Spleen (tissue), 11 donors: Measurements from ENCODE around the gene CCDC81. TPM values are rescaled to one million over a fixed set of nuclear protein-coding genes. Genes with fewer than 3 reads are reported as not detected.

ENCODE experiments used
- DNase-seq: peaks from one replicate; pipeline ENCODE4 v3.0.0-alpha.2; 2020
- H3K27ac ChIP-seq, 8 donors: fragments of 200-600 bp; sonication (generic) in 7 of 8; 1 replicate in 4 of 8; 2 replicates in 4 of 8; pipeline versions ENCODE4 v1.5.0 to v1.8.0; 2016 to 2021; ENCODE audit warnings: inconsistent platforms in 4 of 8, mild to moderate bottlenecking in 4 of 8, moderate library complexity in 1 of 8
- H3K27me3 ChIP-seq, 7 donors: fragments of 200-600 bp; sonication (generic) in 6 of 7; replicated peaks in 1 of 7; 1 replicate in 4 of 7; 2 replicates in 3 of 7; pipeline versions ENCODE4 v1.5.0 to v1.8.0; 2016 to 2021; ENCODE audit warnings: inconsistent platforms in 3 of 7, mild to moderate bottlenecking in 1 of 7
- H3K36me3 ChIP-seq, 6 donors: fragments of 200-600 bp; sonication (generic) in 5 of 6; 1 replicate in 4 of 6; 2 replicates in 2 of 6; pipeline versions ENCODE4 v1.5.0 to v1.8.0; 2016 to 2021; ENCODE audit warnings: inconsistent platforms in 2 of 6
- H3K4me1 ChIP-seq, 6 donors: fragments of 200-600 bp; sonication (generic) in 5 of 6; 1 replicate in 3 of 6; 2 replicates in 3 of 6; pipeline versions ENCODE4 v1.5.0 to v1.8.0; 2016 to 2021; ENCODE audit warnings: inconsistent platforms in 3 of 6
- H3K4me3 ChIP-seq, 8 donors: fragments of 200-600 bp; sonication (generic) in 7 of 8; 1 replicate in 4 of 8; 2 replicates in 4 of 8; pipeline versions ENCODE4 v1.5.0 to v1.8.0; 2016 to 2021; ENCODE audit warnings: inconsistent platforms in 4 of 8, mild to moderate bottlenecking in 4 of 8, moderate library complexity in 2 of 8
- H3K9me3 ChIP-seq, 8 donors: fragments of 200-600 bp; sonication (generic) in 7 of 8; 1 replicate in 4 of 8; 2 replicates in 4 of 8; pipeline versions ENCODE4 v1.5.0 to v1.8.0; 2016 to 2021; ENCODE audit warnings: inconsistent platforms in 4 of 8
- POLR2A ChIP-seq, 3 donors: fragments of 450-650 bp; IDR thresholded peaks; one replicate each; pipeline ENCODE4 v1.5.1; 2017; ENCODE audit warnings: antibody characterized with exemption in 3 of 3, mild to moderate bottlenecking in 1 of 3
- POLR2AphosphoS5 ChIP-seq, 3 donors: sonication (generic); formaldehyde crosslinking; IDR thresholded peaks; one replicate each; pipeline ENCODE4 v1.5.1; 2017; ENCODE audit warnings: antibody characterized with exemption in 3 of 3
- WGBS, 5 donors: extraction: QIAGEN DNeasy Blood & Tissue Kit in 3 of 5; methylation state at CpG; one replicate each; pipeline versions ENCODE4 v1.1.5 to v1.1.7; 2013 to 2018; 5-methylcytosine and 5-hydroxymethylcytosine counted together
- intact Hi-C: fragments of 100-400 bp; cut with DNase I; formaldehyde crosslinking; loops from one replicate; pipeline ENCODE4 v1.15.0; 2023; ENCODE audit warnings: low total_unique reads
- polyA plus RNA-seq, 3 donors: library from polyadenylated mRNA; stranded (reverse); fragments of 200-250 nt; gene quantifications; one replicate each; pipeline ENCODE4 v1.2.1, GENCODE V29; 2013
- total RNA-seq, 7 donors: library from RNA; depleted of rRNA in 3 of 7; stranded (reverse); fragments of >200 nt in 3 of 7; fragmentation: NEBNext Ultra II Directional in 4 of 7; extraction: Animal tissue kit (Norgen Biotek cat#: 25700) in 4 of 7; gene quantifications; one replicate each; pipeline versions ENCODE4 v1.1.0 to v1.2.1, GENCODE V29; 2016 to 2021
- TF ChIP-seq, protein P1 (sequence below), 11 experiments: fragments of 200-600 bp in 7 of 11; fragments of 450-650 bp in 4 of 11; sonication (generic) in 4 of 11; IDR thresholded peaks in 8 of 11; conservative IDR thresholded peaks in 3 of 11; 1 replicate in 7 of 11; 2 replicates in 4 of 11; pipeline versions ENCODE4 v1.4.0 to v1.8.0; 2016 to 2021; ENCODE audit warnings: antibody characterized with exemption in 11 of 11, inconsistent platforms in 4 of 11, mild to moderate bottlenecking in 1 of 11
- donor health status: healthy with polysubstance abuse.
- donor health status: DM: no; HTN: no; CAD: no; lungs with moderate emphysema.
- donor health status: DM: no; HTN: no; CAD: no.
- donor health status: Bipolar disorder and iron deficiency.
- donor health status: healthy.
- donor health status: DM: no; HTN: no; CAD: no.
- donor health status: DM: yes; HTN: yes; CAD: no.

CCDC81 gene
- total and polyA plus RNA-seq, 10 donors: 0.46 to 3.2 (median 0.83) TPM; not detected in 1

DNA sequence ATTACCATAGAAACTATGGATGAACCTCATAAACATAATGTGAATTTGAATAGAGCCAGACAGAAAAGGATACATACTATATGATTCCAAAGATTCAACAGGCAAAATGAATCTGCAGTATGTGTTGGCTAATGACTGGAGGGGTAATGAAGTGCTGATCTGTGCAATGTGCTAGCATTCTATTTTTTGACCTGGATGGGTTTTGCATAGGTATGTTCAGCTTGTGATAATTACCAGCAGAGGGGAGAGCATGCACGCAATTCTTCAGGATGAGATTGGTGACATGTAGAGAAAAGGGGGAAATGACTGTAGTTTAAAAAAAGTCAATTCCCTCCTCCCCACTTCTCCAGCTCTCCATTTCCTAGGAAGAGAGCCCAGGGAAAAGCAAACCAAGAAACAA, 618 bp upstream of the CCDC81 start:
- intact Hi-C loops: no loop called here
- Histone ChIP-seq H3K27me3 (peaks cover 0 to 8% (median 0%) of the 10 kb centered on the region in 7 donors), H3K36me3 (no peaks in the 10 kb centered on the region), H3K4me3 (peak overlapping the region in 2 of 8 donors; percentile 22 to 25), H3K4me1 (peaks cover 0 to 4% (median 0%) of the 10 kb centered on the region in 6 donors), H3K27ac (no peak overlapping the region), H3K9me3 (no peaks in the 10 kb centered on the region)
- TF ChIP-seq POLR2AphosphoS5 (IDR thresholded peaks at IDR 0.05) (no peak), POLR2A (IDR thresholded peaks at IDR 0.05) (no peak)
- TF ChIP-seq, protein P1, sequence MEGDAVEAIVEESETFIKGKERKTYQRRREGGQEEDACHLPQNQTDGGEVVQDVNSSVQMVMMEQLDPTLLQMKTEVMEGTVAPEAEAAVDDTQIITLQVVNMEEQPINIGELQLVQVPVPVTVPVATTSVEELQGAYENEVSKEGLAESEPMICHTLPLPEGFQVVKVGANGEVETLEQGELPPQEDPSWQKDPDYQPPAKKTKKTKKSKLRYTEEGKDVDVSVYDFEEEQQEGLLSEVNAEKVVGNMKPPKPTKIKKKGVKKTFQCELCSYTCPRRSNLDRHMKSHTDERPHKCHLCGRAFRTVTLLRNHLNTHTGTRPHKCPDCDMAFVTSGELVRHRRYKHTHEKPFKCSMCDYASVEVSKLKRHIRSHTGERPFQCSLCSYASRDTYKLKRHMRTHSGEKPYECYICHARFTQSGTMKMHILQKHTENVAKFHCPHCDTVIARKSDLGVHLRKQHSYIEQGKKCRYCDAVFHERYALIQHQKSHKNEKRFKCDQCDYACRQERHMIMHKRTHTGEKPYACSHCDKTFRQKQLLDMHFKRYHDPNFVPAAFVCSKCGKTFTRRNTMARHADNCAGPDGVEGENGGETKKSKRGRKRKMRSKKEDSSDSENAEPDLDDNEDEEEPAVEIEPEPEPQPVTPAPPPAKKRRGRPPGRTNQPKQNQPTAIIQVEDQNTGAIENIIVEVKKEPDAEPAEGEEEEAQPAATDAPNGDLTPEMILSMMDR (IDR thresholded peaks at IDR 0.05 in 8 of 11, conservative IDR thresholded peaks at IDR 0.05 in 3 of 11): no peak
- WGBS, 5 donors: 29 to 57% (median 37%) methylated on average over 1 of the region's 1 CpG
- DNase-seq: no peak

DNA sequence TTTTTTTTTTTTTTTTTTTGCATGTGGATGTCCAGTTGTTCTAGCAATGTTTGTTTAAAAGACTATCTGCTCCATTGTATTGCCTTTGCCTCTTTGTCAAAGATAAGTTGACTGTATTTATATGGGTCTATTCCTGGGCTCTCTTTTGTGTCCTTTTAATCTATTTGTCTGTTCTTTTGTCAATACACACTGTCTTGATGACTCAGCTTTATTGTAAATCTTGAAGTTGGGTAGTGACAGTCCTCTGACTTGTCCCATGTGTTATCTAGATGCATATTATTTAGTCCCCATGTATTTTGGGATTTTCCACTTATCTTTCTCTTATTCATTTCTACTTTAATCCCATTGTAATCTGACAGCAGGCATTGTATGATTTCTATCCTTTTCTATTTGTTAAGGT, 3.3 kb downstream of the CCDC81 start:
- intact Hi-C loops: no loop called here
- H3K27me3 ChIP-seq: peaks cover 0 to 8% (median 0%) of the 10 kb centered on the region in 7 donors
- TF ChIP-seq POLR2AphosphoS5 (IDR thresholded peaks at IDR 0.05) (no peak), POLR2A (IDR thresholded peaks at IDR 0.05) (no peak)
- TF ChIP-seq, protein P1 (IDR thresholded peaks at IDR 0.05 in 8 of 11, conservative IDR thresholded peaks at IDR 0.05 in 3 of 11): no peak

DNA sequence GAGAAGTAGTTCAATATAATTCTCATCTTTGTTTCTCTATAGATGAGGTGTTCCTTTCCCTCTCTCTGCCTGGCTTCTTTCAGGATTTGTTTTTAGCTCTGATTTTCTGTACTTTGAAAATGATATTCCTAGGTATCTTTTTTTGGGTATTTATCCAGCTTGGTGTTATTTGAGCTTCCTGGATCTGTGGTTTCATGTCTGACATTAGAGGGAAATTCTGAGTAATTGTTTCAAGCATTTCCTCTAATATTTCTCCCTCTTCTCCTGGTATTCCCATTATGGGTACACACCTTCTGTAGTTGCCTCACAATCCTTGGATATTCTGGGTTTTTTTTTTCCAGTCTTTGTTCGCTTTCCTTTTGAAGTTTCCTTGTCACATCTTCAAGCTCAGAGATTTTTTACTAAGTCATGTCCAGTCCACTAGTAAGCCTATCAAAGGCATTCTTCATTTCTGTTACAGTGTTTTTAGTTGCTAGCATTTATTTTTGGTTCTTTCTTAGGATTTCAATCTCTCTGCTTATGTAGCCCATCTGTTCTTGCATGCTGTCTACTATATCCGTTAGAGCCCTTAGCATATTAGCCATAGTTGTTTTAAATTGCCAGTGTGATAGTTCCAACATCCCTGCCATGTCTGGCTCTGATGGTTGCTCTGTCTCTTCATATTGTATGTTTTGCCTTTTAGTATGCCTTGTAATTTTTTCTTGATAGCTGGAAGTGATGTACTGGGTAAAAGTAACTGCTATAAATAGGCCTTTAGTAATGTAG, 5.8 kb downstream of the CCDC81 start:
- no peak for DNase-seq
- no peaks in the 10 kb centered on the region for H3K36me3 ChIP-seq
- no peak overlapping the region for H3K27ac ChIP-seq
- H3K4me3 ChIP-seq: no peak overlapping the region
- H3K9me3 ChIP-seq: peaks cover 0 to 5% (median 0%) of the 10 kb centered on the region in 8 donors
- TF ChIP-seq, protein P1 (IDR thresholded peaks at IDR 0.05 in 8 of 11, conservative IDR thresholded peaks at IDR 0.05 in 3 of 11): no peak
- TF ChIP-seq POLR2A (IDR thresholded peaks at IDR 0.05) (no peak), POLR2AphosphoS5 (IDR thresholded peaks at IDR 0.05) (no peak)
- no peaks in the 10 kb centered on the region for H3K27me3 ChIP-seq
- H3K4me1 ChIP-seq: no peaks in the 10 kb centered on the region
- intact Hi-C loops: no loop called here
- 89 to 100% (median 92%) methylated on average over 2 of the region's 2 CpGs for WGBS, 5 donors

More for the DNA sequence above, 3.3 kb downstream of the CCDC81 start:
- Histone ChIP-seq H3K27ac (no peak overlapping the region), H3K36me3 (no peaks in the 10 kb centered on the region), H3K4me1 (peaks cover 0 to 4% (median 0%) of the 10 kb centered on the region in 6 donors), H3K4me3 (no peak overlapping the region), H3K9me3 (peaks cover 0 to 5% (median 0%) of the 10 kb centered on the region in 8 donors)
- DNase-seq: no peak
